Vagina (tissue), 2 donors: Measurements from ENCODE around the gene DYSF. TPM values are rescaled to one million over a fixed set of nuclear protein-coding genes. Genes with fewer than 3 reads are reported as not detected.

Experiments
- DNase-seq, 2 donors: peaks; one replicate each; pipeline ENCODE4 v3.0.0-alpha.2; 2017; ENCODE audit errors: extremely low spot score in 2 of 2
- H3K27ac ChIP-seq: fragments of 200-600 bp; sonication (generic); one replicate; pipeline ENCODE4 v1.5.1; 2019
- H3K27me3 ChIP-seq: fragments of 200-600 bp; sonication (generic); one replicate; pipeline ENCODE4 v1.5.1; 2019
- H3K36me3 ChIP-seq, 2 donors: fragments of 200-600 bp; sonication (generic); one replicate each; pipeline ENCODE4 v1.5.1; 2017 to 2019
- H3K4me1 ChIP-seq: fragments of 200-600 bp; sonication (generic); one replicate; pipeline ENCODE4 v1.5.1; 2019
- H3K4me3 ChIP-seq, 2 donors: fragments of 200-600 bp; sonication (generic); 1 replicate in 1 of 2; 2 replicates in 1 of 2; pipeline ENCODE4 v1.5.1; 2016 to 2019
- H3K9me3 ChIP-seq: fragments of 200-600 bp; sonication (generic); one replicate; pipeline ENCODE4 v1.5.1; 2019
- POLR2A ChIP-seq, 2 donors: fragments of 450-650 bp; IDR thresholded peaks; one replicate each; pipeline ENCODE4 v1.6.1; 2017; ENCODE audit warnings: antibody characterized with exemption in 2 of 2, mild to moderate bottlenecking in 2 of 2, moderate library complexity in 2 of 2
- POLR2AphosphoS5 ChIP-seq, 2 donors: sonication (generic); formaldehyde crosslinking; IDR thresholded peaks; one replicate each; pipeline ENCODE4 v1.9.0; 2017; ENCODE audit warnings: antibody characterized with exemption in 2 of 2, mild to moderate bottlenecking in 2 of 2, low read depth in 1 of 2; ENCODE audit not compliant: insufficient read depth in 1 of 2
- intact Hi-C: fragments of 100-400 bp; cut with DNase I; formaldehyde crosslinking; loops from one replicate; pipeline ENCODE4 v1.15.1; 2023
- total RNA-seq: library from RNA; depleted of rRNA; stranded (reverse); fragments of >200 nt; gene quantifications from one replicate; pipeline ENCODE4 v1.2.3, GENCODE V29; 2016
- TF ChIP-seq, protein P1 (sequence below), 3 experiments: fragments of 450-650 bp in 2 of 3; fragments of 200-600 bp in 1 of 3; sonication (generic) in 1 of 3; IDR thresholded peaks; one replicate each; pipeline ENCODE4 v1.5.1; 2017 to 2019; ENCODE audit warnings: antibody characterized with exemption in 3 of 3, mild to moderate bottlenecking in 2 of 3, moderate library complexity in 2 of 3

The DYSF gene
- total RNA-seq, 1 donor from 2014 or later = 10.1 TPM

DNA sequence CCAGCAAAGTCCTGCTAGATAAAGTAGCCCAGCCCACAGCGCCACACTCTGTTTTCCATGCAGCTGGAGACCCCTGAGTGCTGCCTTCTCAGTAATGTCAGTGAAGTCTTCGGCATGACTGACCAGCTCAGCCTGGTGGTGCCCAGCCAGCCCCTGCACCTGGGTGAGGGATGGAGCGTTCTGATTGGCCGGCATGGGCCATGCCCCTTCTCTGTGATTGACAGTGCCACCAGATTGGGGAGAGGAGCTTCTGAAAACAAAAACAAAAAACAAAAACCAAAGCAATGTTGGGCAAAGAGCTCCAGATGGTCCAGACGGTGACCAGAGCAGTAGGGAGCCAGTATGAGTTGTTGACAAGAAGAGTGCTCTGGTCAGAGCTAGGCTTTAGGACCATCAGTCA lies 122.6 kb downstream of the DYSF start:
- TF ChIP-seq POLR2AphosphoS5 (IDR thresholded peaks at IDR 0.05; ENCODE audit: insufficient read depth in 1 of 2, low read depth in 1 of 2) (no peak), POLR2A (IDR thresholded peaks at IDR 0.05) (no peak)
- TF ChIP-seq, protein P1, sequence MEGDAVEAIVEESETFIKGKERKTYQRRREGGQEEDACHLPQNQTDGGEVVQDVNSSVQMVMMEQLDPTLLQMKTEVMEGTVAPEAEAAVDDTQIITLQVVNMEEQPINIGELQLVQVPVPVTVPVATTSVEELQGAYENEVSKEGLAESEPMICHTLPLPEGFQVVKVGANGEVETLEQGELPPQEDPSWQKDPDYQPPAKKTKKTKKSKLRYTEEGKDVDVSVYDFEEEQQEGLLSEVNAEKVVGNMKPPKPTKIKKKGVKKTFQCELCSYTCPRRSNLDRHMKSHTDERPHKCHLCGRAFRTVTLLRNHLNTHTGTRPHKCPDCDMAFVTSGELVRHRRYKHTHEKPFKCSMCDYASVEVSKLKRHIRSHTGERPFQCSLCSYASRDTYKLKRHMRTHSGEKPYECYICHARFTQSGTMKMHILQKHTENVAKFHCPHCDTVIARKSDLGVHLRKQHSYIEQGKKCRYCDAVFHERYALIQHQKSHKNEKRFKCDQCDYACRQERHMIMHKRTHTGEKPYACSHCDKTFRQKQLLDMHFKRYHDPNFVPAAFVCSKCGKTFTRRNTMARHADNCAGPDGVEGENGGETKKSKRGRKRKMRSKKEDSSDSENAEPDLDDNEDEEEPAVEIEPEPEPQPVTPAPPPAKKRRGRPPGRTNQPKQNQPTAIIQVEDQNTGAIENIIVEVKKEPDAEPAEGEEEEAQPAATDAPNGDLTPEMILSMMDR (IDR thresholded peaks at IDR 0.05) = no peak
- no peaks in the 10 kb centered on the region for H3K9me3 ChIP-seq
- no peak overlapping the region for H3K4me3 ChIP-seq
- no peaks in the 10 kb centered on the region for H3K27me3 ChIP-seq
- H3K4me1 ChIP-seq = no peaks in the 10 kb centered on the region
- H3K36me3 ChIP-seq = no peaks in the 10 kb centered on the region
- no peak overlapping the region for H3K27ac ChIP-seq
- intact Hi-C loops = no loop called here
- no peak for DNase-seq

DNA sequence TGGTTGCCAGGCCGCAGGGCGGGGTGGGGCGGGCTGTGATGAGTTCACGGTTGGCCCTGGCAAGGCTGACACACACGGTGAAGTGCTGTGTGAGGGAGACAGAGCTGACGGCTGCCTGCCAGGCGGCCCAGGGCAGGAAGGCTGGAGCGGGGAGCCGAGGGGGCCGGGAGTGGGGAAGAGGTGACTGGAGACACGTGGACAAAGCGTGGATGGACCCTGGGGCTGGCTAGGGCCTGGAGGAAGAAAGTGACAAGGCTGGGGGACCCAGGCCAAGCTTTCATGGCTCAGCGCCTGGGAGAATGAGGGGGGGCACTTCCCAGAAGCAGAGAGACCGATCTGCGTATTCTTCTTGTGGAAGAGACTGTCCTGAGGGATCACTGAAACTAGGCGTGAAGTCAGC lies 123.2 kb downstream of the DYSF start:
- Histone ChIP-seq H3K36me3 (no peaks in the 10 kb centered on the region), H3K27me3 (no peaks in the 10 kb centered on the region), H3K27ac (no peak overlapping the region), H3K9me3 (no peaks in the 10 kb centered on the region), H3K4me1 (no peaks in the 10 kb centered on the region), H3K4me3 (no peak overlapping the region)
- intact Hi-C loops = no loop called here
- no peak for DNase-seq
- no peak for TF ChIP-seq POLR2A (IDR thresholded peaks at IDR 0.05)
- TF ChIP-seq, protein P1 (IDR thresholded peaks at IDR 0.05) = no peak
- TF ChIP-seq POLR2AphosphoS5 (IDR thresholded peaks at IDR 0.05; ENCODE audit: insufficient read depth in 1 of 2, low read depth in 1 of 2) = no peak

DNA sequence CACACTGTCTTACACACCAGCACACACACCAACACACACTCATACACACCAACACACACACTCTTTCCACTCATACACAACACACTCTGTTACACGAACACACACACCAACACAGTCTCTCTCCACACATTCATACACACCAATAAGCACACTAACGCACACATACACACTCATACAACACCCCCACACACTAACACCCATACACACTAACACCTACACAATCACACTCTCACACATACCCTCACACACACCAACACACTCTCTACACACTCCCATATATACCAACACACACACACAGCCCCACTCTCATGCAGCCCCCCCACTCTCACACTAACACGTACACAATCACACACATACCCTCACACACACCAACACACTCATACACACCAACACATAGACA lies 123.8 kb downstream of the DYSF start:
- TF ChIP-seq POLR2A (IDR thresholded peaks at IDR 0.05) (no peak), POLR2AphosphoS5 (IDR thresholded peaks at IDR 0.05; ENCODE audit: insufficient read depth in 1 of 2, low read depth in 1 of 2) (no peak)
- TF ChIP-seq, protein P1 (IDR thresholded peaks at IDR 0.05) = no peak
- Histone ChIP-seq H3K4me3 (no peak overlapping the region), H3K4me1 (no peaks in the 10 kb centered on the region), H3K9me3 (no peaks in the 10 kb centered on the region), H3K27me3 (no peaks in the 10 kb centered on the region), H3K27ac (no peak overlapping the region), H3K36me3 (no peaks in the 10 kb centered on the region)
- DNase-seq = no peak
- intact Hi-C loops = no loop called here

DNA sequence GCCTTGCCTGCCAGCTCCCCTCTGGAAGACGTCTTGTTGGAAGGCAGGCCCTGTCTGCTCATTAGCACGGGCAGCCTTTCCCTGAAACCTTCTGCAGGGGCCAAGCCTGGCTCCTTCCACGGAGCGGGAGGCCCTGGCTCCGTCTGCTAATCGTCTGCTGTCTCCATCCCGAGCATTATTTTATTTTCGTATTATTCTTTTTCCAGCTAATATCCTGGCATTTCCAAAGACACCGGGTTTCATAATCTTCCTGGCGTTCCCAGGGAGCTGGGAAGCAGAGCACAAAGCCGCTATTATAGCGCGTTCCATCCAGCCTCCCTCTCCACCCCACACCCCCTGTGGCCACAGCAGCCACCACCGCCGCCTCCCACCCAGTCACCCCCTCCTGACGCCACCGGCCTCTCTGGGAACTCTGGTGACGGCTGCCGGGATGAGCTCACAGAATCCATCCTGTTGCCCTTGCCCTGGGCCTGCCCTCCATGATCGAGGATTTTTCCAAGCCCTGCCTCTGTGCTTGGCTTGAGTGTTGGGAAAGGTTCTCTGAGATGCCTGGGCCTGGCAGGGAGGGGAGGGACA lies 125.5 kb downstream of the DYSF start:
- H3K27me3 ChIP-seq = no peaks in the 10 kb centered on the region
- no peak overlapping the region for H3K27ac ChIP-seq
- no peaks in the 10 kb centered on the region for H3K9me3 ChIP-seq
- H3K4me1 ChIP-seq = no peaks in the 10 kb centered on the region
- DNase-seq = no peak
- no peak overlapping the region for H3K4me3 ChIP-seq
- H3K36me3 ChIP-seq = no peaks in the 10 kb centered on the region
- intact Hi-C loops = no loop called here
- TF ChIP-seq POLR2AphosphoS5 (IDR thresholded peaks at IDR 0.05; ENCODE audit: insufficient read depth in 1 of 2, low read depth in 1 of 2) (no peak), POLR2A (IDR thresholded peaks at IDR 0.05) (no peak)
- TF ChIP-seq, protein P1 (IDR thresholded peaks at IDR 0.05) = no peak

DNA sequence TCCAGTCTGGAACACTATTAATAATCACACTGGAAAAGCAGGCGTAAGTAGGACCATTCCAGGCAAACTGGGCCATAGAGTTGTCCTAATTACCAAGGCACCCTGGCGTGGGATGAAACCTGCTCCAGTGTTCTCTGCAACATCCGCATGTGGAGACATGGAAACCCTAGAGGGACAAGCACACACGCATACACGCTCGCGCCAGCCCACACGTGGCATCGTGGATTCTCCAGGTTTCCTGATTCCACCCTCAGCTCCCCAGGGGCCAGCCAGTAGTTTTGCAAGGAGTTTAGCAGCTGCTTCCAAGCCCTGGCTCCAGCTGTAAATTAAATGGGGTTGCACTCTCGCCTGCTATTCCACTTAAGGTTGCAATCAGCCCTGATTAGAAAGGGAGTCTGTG lies 127.7 kb downstream of the DYSF start:
- Histone ChIP-seq H3K4me1 (no peaks in the 10 kb centered on the region), H3K27ac (no peak overlapping the region), H3K4me3 (no peak overlapping the region), H3K27me3 (no peaks in the 10 kb centered on the region), H3K9me3 (no peaks in the 10 kb centered on the region), H3K36me3 (no peaks in the 10 kb centered on the region)
- TF ChIP-seq, protein P1 (IDR thresholded peaks at IDR 0.05) = no peak
- no peak for TF ChIP-seq POLR2AphosphoS5 (IDR thresholded peaks at IDR 0.05; ENCODE audit: insufficient read depth in 1 of 2, low read depth in 1 of 2)
- no peak for TF ChIP-seq POLR2A (IDR thresholded peaks at IDR 0.05)
- no peak for DNase-seq
- intact Hi-C loops = no loop called here
